Measurements from ENCODE around the gene ISG15.
"Not testable (repeated sequence)": the region's sequence is repeated elsewhere in the genome, so short reads cannot be mapped to it uniquely, and the experiment has no call there.

Gene ISG15

GRCh38 chr1:975896-976683, 37.2 kb upstream of the ISG15 start:
- peak in 5 of 6 experiments; percentile 23 to 63 (median 39) for DNase-seq

- DNase-seq, result not testable (repeated sequence)
These were observed 36.5 kb upstream of the ISG15 start for GRCh38 chr1:976791-977190.

DNA sequence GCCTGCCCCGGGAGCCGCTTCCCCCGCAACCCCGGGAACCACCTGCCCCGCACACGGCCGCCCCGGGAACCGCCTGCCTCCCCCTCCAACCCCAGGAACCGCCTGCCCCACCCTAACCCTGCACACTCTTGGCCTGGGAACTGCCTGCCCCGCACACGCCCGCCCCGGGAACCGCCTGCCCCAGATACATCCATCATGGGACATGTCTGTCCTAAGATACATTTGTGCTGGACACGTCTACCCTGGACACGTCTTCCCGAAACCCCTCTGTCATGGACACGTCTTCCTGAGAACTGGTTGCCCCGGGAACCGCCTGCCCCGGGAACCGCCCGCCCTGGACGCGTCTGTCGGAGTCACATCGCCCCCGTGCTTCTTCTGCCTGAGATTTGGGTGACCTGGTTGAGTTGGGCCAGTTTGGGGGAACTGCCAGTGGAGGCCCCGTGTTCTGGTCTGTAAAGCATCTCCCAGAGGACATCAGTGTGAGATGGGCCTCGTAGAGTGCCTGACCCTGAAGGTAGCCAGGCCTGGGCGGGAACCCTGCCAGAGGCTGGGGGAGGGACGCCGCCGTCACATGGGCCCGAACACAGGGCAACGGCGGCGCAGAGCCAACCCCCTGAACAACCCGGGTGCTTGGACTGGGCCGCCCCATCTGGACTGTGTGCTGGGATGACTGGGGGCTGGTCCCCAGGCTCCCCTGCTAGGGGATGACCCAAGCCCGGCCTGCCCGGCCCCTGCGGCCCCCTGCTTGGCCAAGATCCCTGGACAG, 35.0 kb upstream of the ISG15 start:
- DNase-seq, result no peak

DNA sequence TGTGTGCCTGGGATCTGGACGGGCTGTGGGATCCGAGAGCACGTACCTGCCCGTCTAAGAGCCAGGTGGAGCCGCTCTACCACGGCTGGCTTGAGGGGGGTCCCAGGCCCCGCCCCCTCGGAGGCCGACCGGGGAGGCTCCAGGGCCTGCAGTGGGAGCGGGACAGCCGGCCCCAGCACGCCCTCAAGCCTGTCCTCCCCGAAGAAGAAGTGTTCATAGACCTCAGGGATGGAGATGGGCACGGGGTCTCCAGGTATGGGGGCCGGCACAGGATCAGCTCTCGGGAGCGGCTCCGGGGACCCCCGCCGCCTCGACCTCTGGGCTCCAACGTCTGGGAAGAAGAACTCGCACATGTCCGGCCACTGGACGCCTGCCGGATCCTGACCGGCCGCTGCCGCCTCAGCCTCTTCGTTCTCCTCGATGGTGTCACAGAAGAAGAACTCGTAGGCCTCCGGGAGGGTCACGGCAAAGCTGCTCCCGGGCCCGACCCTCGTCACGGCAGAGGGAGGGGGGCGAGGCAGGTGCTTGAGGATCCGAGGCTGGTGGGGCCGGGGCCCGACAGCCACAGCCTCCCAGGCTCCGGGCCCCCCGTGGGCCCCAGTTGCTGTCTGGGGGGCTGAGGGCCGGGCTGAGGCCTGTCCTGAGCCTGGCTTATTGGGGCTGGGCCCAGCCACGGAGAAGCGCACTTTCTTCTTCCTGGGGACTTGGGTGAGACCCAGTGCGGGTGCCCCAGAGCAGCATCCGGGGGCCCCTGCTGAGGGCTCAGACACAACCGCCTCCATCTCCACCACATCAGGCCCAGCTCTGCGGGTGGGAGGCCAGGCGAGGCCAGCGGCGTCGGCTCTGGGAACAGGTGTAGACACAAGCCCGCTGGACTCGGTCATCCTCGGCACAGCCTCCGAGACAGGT, 34.2 kb upstream of the ISG15 start:
- no peak for DNase-seq

DNA sequence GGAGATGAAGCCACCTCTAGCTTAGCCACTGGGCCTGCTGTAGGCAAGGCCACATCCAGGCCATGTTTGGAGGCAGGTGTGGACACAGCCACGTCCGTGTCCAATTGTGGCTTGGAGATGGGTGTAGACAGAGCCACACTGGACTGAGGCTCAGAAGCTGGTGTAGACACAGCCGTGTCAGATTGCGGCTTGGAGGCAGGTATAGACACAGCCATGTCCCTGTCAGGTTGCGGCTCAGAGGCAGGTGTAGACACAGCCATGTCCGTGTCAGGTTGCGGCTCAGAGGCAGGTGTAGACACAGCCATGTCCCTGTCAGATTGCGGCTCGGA, 33.6 kb upstream of the ISG15 start:
- no peak for DNase-seq

GRCh38 chr1:980137-980571, 33.1 kb upstream of the ISG15 start:
- DNase-seq, result no peak

DNA sequence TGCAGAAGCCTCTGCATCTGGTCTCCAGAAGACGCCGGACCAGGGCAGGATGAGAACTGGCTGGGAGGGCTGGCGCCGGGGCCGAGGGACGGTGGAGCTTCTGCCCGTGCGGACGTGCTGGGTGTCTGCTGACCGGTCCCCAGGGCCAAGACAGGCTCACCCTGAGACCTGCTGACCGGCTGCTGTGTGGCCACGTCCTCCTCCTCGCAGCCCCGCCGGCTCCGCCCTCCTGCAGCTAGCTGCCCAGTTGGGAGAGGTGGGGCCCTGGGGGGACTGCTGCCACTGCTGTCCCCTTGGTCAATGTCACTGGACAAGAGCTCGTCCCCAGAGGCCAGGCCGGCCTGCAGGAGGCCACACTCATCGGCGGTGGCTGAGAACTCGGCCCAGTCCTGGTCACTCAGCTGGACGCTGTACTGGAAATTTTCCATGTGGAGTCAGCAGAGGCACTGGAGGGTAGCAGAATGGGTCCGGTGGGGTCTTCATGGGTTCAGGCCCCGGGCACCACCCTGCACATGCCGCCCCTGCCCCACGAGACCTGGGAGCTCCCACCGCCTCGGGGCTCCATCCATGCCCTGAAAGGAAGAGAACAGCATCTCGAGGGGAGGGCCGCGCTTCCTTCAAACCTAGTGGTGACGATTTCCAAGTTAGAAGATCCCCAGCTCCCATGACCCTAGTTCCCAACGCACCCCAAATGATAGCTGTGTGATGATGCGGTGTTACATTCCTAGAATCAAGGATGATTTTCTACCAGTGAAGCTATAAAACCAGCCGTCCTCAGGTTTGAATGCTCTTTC, 32.5 kb upstream of the ISG15 start:
- no peak for DNase-seq

- DNase-seq, result no peak
These were observed 31.8 kb upstream of the ISG15 start for GRCh38 chr1:981491-981954.

DNA sequence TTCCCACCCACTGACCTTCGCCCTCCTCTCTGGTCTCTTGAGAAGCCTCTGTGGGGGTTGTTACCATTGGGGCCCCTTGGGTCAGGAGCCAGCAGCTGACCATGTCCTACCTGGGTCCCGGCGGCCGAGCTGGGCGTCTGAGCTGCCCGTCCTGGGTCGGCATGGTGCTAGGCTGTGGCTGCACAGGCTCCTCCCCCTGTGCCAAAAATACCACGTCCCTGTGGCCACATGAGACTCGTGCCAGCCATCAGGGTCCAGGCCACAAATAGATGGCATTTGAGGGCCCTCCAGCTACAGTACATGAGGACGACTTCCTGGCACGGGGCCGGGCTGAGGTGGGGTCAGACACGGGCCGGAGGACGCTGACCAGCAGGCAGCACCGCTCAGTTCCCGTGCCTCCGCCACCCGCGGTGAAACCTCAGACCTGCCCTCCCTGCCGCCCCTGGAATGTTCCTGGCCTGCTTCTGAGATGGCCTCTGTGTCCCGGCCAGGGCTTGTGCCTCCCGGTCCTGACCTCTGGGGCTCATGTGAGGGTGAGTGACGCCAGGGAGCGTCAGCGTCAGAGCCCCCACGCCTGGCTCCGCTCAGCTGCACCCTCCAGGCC, 31.2 kb upstream of the ISG15 start, which contains the start of gene PERM1:
Gene PERM1, minus strand, starts transcription at position 139 of the 604 bp plus-strand sequence. CDS start 1,064 bp downstream, outside the sequence.
- no peak for DNase-seq

- DNase-seq, result no peak
These were observed 30.4 kb upstream of the ISG15 start for GRCh38 chr1:982765-983436.

GRCh38 chr1:983798-984475, 29.4 kb upstream of the ISG15 start:
- peak in 5 of 6 experiments; percentile 28 to 69 (median 42) for DNase-seq

- DNase-seq, result no peak
These were observed 28.9 kb upstream of the ISG15 start for GRCh38 chr1:984476-984814.

DNA sequence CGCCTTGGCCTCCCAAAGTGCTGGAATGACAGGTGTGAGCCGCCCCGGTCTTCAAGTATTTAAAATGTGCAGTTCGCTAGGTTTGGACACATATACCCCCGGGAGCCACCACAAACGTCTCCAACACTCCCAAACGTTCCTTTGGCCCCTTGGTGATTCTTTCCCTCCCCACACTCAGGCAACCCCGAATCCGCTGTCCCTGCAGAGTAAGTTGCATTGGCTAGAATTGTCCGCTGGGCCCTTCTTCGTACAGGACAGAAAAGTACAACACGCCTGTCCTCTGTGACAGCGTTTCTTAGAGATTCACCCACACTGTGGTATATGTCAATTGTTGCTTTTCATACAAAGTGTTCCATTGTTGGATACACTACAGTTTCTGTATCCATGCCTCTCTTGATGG, 28.2 kb upstream of the ISG15 start:
- DNase-seq, result no peak

DNA sequence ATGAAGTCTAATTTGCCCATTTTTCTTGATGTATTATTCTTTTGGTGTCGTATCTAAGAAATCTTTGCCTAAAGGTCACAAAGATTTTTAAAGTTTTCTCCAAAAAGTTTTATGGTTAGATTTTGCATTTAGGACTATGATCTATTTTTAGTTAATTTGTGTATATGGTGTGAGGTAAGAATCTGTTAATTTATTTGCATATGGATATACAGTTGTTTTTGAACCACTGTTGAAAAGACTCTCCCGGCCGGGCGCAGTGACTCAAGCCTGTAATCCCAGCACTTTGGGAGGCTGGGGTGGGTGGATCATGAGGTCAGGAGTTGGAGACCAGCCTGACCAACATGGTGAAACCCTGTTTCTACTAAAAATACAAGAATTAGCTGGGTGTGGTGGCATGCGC, 25.2 kb upstream of the ISG15 start:
- not testable (repeated sequence) for DNase-seq

DNA sequence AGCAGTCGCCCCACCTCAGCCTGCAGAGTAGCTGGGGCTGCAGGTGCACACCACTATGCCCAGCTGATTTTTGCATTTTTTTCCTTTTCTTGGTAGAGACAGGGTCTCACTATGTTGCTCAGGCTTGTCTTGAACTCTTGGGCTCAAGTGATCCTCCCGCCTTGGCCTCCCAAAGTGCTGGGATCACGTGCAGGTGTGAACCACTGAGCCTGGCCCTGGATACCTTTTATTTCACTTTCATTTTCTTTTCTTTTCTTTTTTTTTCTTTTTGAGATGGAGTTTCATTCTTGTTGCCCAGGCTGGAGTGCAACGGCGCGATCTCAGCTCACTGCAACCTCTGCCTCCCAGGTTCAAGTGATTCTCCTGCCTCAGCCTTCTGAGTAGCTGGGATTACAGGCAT, 22.0 kb upstream of the ISG15 start:
- DNase-seq, result not testable (repeated sequence)

- DNase-seq, result no peak
These were observed 21.4 kb upstream of the ISG15 start for GRCh38 chr1:991895-992294.

- no peak for DNase-seq
These were observed 20.9 kb upstream of the ISG15 start for GRCh38 chr1:992362-992761.

DNA sequence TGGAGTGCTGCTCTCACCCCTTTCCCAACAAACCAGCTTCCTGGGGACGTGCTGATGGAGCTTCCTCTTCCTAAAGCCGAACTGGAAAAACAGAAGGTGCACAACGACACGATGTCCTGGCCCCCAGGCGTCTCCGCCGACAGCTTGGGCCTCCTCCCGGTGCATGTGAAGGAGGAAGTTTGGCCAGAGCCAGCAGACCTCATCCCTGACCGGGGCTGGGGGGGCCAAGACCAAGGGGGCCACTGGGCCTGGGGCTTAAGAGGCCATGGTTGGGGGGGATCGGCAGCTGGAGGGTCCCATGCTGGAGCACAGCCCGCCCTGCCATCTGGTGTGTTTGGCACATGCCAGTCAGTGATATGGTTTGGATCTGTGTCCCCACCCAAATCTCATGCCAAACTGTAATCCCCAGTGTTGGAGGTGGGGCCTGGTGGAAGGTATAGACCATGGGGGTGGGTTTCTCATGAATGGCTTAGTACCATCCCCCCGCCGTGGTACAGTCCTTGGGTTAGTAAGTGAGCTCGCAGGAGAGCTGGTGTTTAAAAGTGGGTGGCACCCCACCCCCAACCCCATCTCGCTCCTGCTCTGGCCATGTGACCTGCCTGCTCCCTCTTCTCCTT, 19.8 kb upstream of the ISG15 start:
- no peak for DNase-seq

- DNase-seq, result not testable (repeated sequence)
These were observed 18.8 kb upstream of the ISG15 start for GRCh38 chr1:994546-994945.

Measured in stimulated activated naive CD4-positive, alpha-beta T cell (primary cell).